GM06990 (cell line): ENCODE data around the gene BEND3.

Experiments used
- DNase-seq: peaks from one replicate; pipeline ENCODE4 v3.0.0-alpha.2; 2011; ENCODE audit not compliant: insufficient read length; ENCODE audit errors: extremely low read depth
- H3K27me3 ChIP-seq: replicated peaks from 2 replicates; pipeline ENCODE4 v1.6.0; 2011; ENCODE audit warnings: low read length; ENCODE audit not compliant: control insufficient read depth, insufficient read depth
- H3K36me3 ChIP-seq: 2 replicates; pipeline ENCODE4 v1.5.1; 2011; ENCODE audit warnings: low read length; ENCODE audit not compliant: control insufficient read depth, insufficient read depth
- H3K4me3 ChIP-seq: replicated peaks from 2 replicates; pipeline ENCODE4 v1.5.1; 2011; ENCODE audit warnings: low read depth, mild to moderate bottlenecking, control low read depth, low read length
- TF ChIP-seq, protein P1 (sequence below): IDR thresholded peaks from 2 replicates; pipeline ENCODE4 v1.5.1; 2011; ENCODE audit warnings: low read length, control low read depth, mild to moderate bottlenecking, inconsistent platforms; ENCODE audit not compliant: insufficient read depth, poor library complexity, severe bottlenecking

BEND3 gene

DNA sequence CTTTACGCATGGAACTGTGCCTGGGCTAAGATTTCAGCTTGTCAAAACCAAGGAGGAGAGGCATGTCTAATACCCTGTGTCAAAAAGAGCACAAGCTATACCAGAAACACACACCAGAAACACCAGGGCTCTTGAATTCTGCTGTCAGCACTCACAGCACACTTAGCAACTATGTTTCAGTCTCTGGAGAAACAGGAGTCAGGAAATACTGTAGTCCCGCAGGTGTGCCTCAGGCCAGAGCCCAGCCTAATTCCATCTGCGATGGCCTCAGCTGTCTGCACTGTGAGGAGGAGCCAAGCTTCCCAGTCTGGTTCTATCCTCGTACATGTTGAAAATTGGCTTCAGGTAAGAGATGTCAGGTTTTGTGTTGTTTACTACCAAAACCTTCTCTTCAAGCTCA, 55.7 kb downstream of the BEND3 start:
- Histone ChIP-seq H3K27me3 (no peaks in the 10 kb centered on the region), H3K36me3 (no peaks in the 10 kb centered on the region), H3K4me3 (no peak overlapping the region)
- no peak for DNase-seq
- TF ChIP-seq, protein P1, sequence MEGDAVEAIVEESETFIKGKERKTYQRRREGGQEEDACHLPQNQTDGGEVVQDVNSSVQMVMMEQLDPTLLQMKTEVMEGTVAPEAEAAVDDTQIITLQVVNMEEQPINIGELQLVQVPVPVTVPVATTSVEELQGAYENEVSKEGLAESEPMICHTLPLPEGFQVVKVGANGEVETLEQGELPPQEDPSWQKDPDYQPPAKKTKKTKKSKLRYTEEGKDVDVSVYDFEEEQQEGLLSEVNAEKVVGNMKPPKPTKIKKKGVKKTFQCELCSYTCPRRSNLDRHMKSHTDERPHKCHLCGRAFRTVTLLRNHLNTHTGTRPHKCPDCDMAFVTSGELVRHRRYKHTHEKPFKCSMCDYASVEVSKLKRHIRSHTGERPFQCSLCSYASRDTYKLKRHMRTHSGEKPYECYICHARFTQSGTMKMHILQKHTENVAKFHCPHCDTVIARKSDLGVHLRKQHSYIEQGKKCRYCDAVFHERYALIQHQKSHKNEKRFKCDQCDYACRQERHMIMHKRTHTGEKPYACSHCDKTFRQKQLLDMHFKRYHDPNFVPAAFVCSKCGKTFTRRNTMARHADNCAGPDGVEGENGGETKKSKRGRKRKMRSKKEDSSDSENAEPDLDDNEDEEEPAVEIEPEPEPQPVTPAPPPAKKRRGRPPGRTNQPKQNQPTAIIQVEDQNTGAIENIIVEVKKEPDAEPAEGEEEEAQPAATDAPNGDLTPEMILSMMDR = no peak

DNA sequence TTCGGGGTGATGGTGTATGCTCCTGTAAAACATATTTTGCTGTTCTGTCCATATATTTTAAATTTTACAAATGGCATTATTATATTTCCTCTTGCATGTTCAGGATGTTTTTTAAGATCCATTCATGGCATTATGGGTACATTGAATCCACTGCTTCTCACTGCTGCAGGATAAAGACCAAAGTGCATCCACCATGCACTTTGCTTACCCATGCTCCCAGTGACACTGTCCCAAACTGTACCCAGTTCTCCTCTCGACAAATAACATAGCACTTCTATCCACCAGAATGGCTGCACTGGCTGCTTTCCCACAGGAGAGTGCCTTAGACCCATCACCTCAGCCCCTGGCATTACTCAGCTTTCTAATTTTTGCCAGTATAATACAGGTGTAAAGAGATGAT, 57.6 kb downstream of the BEND3 start:
- DNase-seq = no peak
- Histone ChIP-seq H3K4me3 (no peak overlapping the region), H3K27me3 (no peaks in the 10 kb centered on the region), H3K36me3 (no peaks in the 10 kb centered on the region)
- TF ChIP-seq, protein P1 = no peak

DNA sequence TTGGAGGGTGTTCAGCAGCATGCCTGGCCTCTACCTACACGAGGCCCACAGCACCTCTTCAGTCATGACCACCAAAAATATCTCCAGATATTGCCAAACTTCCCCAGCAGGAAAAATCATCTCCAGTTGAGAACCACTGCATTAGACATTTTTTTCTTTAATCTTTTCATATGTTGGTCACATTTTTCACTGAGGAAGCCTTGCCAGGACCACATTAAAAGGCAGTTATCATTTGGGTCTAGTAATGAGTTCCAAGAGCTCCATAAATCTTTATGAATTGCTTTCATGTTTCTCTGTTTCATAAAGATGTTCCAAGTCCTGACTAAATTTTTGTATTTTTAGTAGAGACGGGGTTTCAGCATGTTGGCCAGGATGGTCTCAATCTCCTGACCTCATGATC, 58.5 kb downstream of the BEND3 start:
- no peak for DNase-seq
- no peak overlapping the region for H3K4me3 ChIP-seq
- no peaks in the 10 kb centered on the region for H3K36me3 ChIP-seq
- TF ChIP-seq, protein P1 = no peak
- H3K27me3 ChIP-seq = no peaks in the 10 kb centered on the region

- DNase-seq = no peak
- 0 out of 2 replicates have a peak, but pooled peaks cover 1% of the 10 kb centered on the region for H3K36me3 ChIP-seq
- H3K27me3 ChIP-seq = no peaks in the 10 kb centered on the region
- H3K4me3 ChIP-seq = no peak overlapping the region
- TF ChIP-seq, protein P1 = no peak
Measured at GRCh38 chr6:107047807-107048206, 67.5 kb downstream of the BEND3 start.

DNA sequence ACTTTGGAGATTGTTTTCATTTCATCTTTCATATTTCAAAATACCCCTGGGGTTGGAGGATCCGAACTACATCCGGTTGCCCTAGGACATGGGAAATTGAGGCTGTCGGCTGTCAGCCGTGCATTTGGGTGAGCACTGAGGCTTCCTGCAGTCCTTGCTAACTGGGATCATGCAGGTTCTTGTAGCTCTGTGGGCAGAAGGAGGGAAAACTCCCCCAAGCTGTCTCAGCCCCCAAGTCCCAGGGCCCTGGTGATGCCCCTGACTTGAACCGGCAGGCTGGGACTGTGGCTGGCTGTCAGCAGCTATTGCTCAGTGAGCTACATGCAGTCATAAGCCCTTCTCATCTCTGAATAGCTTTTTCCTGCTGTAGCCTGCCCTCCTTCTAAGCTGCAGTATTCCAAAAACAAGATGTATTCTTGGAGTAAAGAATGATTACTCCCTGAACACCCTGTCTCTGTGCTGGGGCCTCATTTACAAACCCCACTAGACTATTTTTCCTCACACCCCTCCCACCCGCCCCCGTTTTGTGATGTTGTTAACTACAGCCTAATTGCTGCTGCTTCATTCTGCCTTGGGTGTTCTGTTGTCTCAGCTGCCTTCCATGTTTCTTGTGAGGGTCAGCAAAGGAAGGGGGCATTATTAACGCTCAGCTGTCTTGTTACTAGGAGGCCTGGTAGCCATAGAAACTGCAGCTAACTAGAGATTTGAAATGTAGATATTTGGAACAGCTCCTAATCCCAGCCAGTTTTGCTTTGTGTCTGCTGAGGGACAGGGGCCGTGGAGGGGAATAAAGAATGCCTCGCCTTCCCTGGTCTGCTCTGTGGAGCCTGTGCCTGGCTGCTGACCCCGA, 69.3 kb downstream of the BEND3 start:
- 0 out of 2 replicates have a peak, but pooled peaks cover 1% of the 10 kb centered on the region for H3K36me3 ChIP-seq
- TF ChIP-seq, protein P1 = no peak
- no peak for DNase-seq
- H3K27me3 ChIP-seq = no peaks in the 10 kb centered on the region
- H3K4me3 ChIP-seq = no peak overlapping the region

- Histone ChIP-seq H3K4me3 (no peak overlapping the region), H3K27me3 (no peaks in the 10 kb centered on the region), H3K36me3 (no peaks in the 10 kb centered on the region; the same call in 1 of the 2 replicates)
- no peak for DNase-seq
- TF ChIP-seq, protein P1 = no peak
Measured at GRCh38 chr6:107033126-107033525, 82.2 kb downstream of the BEND3 start.
